HG03378 (cell line): ENCODE measurements around the gene JAM2.
A peak's percentile ranks its signal among the peaks of the same experiment; 100 is the strongest.
"Not testable (repeated sequence)": the region's sequence is repeated elsewhere in the genome, so short reads cannot be mapped to it uniquely, and the experiment has no call there.

Source experiments
- ATAC-seq: cut with Tn5 transposase; IDR thresholded peaks from one replicate; pipeline ENCODE4 v1.9.1; 2021; ENCODE audit warnings: mild to moderate bottlenecking, moderate library complexity; ENCODE audit not compliant: unreplicated experiment

Gene JAM2

GRCh38 chr21:25643486-25643885 is 4.4 kb downstream of the JAM2 start:
- ATAC-seq: no peak

GRCh38 chr21:25646474-25646873 is 7.4 kb downstream of the JAM2 start:
- ATAC-seq: no peak

GRCh38 chr21:25647647-25648046 is 8.6 kb downstream of the JAM2 start:
- ATAC-seq: no peak

GRCh38 chr21:25649146-25649545 is 10.1 kb downstream of the JAM2 start:
- no peak for ATAC-seq

- ATAC-seq: no peak
These were observed 17.4 kb downstream of the JAM2 start for GRCh38 chr21:25656412-25656811.

- ATAC-seq: no peak
These were observed 18.1 kb downstream of the JAM2 start for GRCh38 chr21:25657140-25657539.

GRCh38 chr21:25658427-25659035 is 19.5 kb downstream of the JAM2 start:
- ATAC-seq: no peak

GRCh38 chr21:25660233-25660632 is 21.2 kb downstream of the JAM2 start:
- ATAC-seq: no peak

GRCh38 chr21:25664491-25664931 is 25.5 kb downstream of the JAM2 start:
- ATAC-seq: no peak

GRCh38 chr21:25670726-25671125 is 31.7 kb downstream of the JAM2 start:
- ATAC-seq: no peak

- no peak for ATAC-seq
These were observed 37.4 kb downstream of the JAM2 start for GRCh38 chr21:25676451-25676850.

- no peak for ATAC-seq
These were observed 43.3 kb downstream of the JAM2 start for GRCh38 chr21:25682382-25682781.

- no peak for ATAC-seq
These were observed 48.7 kb downstream of the JAM2 start for GRCh38 chr21:25687787-25688186.

GRCh38 chr21:25688275-25689155 is 49.5 kb downstream of the JAM2 start:
- ATAC-seq: no peak

- ATAC-seq: no peak
These were observed 50.2 kb downstream of the JAM2 start for GRCh38 chr21:25689226-25689625.

GRCh38 chr21:25691976-25692375 is 52.9 kb downstream of the JAM2 start:
- ATAC-seq: no peak

- not testable (repeated sequence) for ATAC-seq
These were observed 56.4 kb downstream of the JAM2 start for GRCh38 chr21:25695461-25695860.

GRCh38 chr21:25700741-25701140 is 61.7 kb downstream of the JAM2 start:
- ATAC-seq: no peak

GRCh38 chr21:25701529-25701928 is 62.5 kb downstream of the JAM2 start:
- no peak for ATAC-seq

GRCh38 chr21:25708467-25709065 is 69.5 kb downstream of the JAM2 start:
- ATAC-seq: peak; percentile 75

GRCh38 chr21:25709684-25710265 is 70.7 kb downstream of the JAM2 start:
- ATAC-seq: no peak

- ATAC-seq: no peak
These were observed 71.5 kb downstream of the JAM2 start for GRCh38 chr21:25710550-25710949.
